NT2/D1 (cell line): ENCODE data around the gene LAIR2.

Experiments used
- SUZ12 ChIP-seq: IDR thresholded peaks from 2 replicates; pipeline ENCODE4 v1.6.1; 2011; ENCODE audit not compliant: insufficient read length, insufficient read depth; ENCODE audit errors: extremely low read depth
- YY1 ChIP-seq: IDR thresholded peaks from 2 replicates; pipeline ENCODE4 v1.6.1; 2011; ENCODE audit not compliant: insufficient read length, insufficient read depth
- ZNF274 ChIP-seq: IDR thresholded peaks from 2 replicates; pipeline ENCODE4 v1.6.1; 2011; ENCODE audit warnings: mild to moderate bottlenecking, low read depth, low read length

GRCh38 chr19:54455786-54456422 is 46.7 kb upstream of the LAIR2 start:
- TF ChIP-seq ZNF274 = no peak
- no peak for TF ChIP-seq YY1
- TF ChIP-seq SUZ12 = no peak
